SK-N-MC (cell line): ENCODE measurements around the gene PPP4R3B.

Source experiments
- EZH2 ChIP-seq: fragments of 200-600 bp; sonication (generic); IDR thresholded peaks from one replicate; pipeline ENCODE4 v1.6.1; 2017; ENCODE audit warnings: antibody characterized with exemption
- FOXP2 ChIP-seq: optimal IDR thresholded peaks from 2 replicates; pipeline ENCODE3; 2011; ENCODE audit warnings: mild to moderate bottlenecking, moderate library complexity; ENCODE audit not compliant: insufficient read depth; ENCODE audit errors: extremely low read length, control extremely low read depth
- POLR2AphosphoS5 ChIP-seq: IDR thresholded peaks from 2 replicates; pipeline ENCODE4 v1.6.1; 2012; ENCODE audit warnings: mild to moderate bottlenecking, low read depth, low read length, borderline replicate concordance

DNA sequence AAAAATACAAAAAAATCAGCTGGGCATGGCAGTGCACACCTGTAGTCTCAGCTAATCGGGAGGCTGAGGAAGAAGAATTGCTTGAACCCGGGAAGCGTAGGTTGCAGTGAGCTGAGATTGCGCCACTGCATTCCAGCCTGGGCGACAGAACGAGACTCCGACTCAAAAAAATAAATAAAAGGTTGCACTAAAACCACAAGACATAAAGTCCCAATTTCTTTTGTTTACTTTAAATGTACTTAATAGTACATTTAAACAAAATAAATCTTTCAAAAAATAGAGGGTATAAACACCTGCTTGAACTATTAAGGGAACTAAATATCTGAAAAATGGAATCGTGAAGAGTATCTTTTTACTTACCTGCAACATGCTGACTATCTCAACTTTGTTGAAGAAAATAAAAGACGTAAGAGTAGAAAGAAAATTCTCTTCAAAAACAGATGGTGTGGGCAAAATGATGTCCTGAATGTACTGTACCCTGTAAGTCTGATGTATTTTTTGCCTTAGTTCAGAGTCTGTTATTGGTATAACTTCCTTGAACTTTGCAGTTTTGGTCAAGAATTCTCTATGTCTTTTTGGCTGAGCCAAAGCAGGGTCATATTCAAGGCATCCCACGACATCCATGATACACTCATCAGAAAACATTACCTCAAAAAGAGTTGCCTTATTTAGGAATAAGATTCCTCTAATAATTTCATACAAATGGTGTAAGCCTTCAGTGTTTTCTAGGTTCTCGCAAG lies 19.2 kb downstream of the PPP4R3B start:
- TF ChIP-seq POLR2AphosphoS5 (no peak), FOXP2 (no peak), EZH2 (no peak)
